Measurements from ENCODE around the gene KRTAP10-9. TPM values are rescaled to one million over a fixed set of nuclear protein-coding genes. Genes with fewer than 3 reads are reported as not detected.
"Not testable (repeated sequence)": the region's sequence is repeated elsewhere in the genome, so short reads cannot be mapped to it uniquely, and the experiment has no call there.

Gene KRTAP10-9
- polyA plus RNA-seq, 1 donor, result not detected

- Histone ChIP-seq H3K4me3 (ENCODE audit: low read length) (no peak overlapping the region), H3K27me3 (ENCODE audit: control insufficient read depth, insufficient read depth, low read length) (no peaks in the 10 kb centered on the region), H3K36me3 (ENCODE audit: control insufficient read depth, insufficient read depth, low read length) (no peaks in the 10 kb centered on the region), H3K27ac (ENCODE audit: low read length) (no peak overlapping the region), H3K4me1 (ENCODE audit: control insufficient read depth, insufficient read depth, low read length) (no peaks in the 10 kb centered on the region), H3K9me3 (ENCODE audit: control insufficient read depth, low read depth, low read length) (peaks cover 8% of the 10 kb centered on the region)
- no peak for DNase-seq
- 80% methylated on average over 1 of the region's 8 CpGs for WGBS (ENCODE audit: insufficient coverage, low lambda C conversion rate)
Measured at GRCh38 chr21:44615466-44615865, 11.4 kb upstream of the KRTAP10-9 start.

GRCh38 chr21:44615911-44616590, 10.8 kb upstream of the KRTAP10-9 start:
- no peak for DNase-seq
- Histone ChIP-seq H3K4me1 (ENCODE audit: control insufficient read depth, insufficient read depth, low read length) (no peaks in the 10 kb centered on the region), H3K27ac (ENCODE audit: low read length) (no peak overlapping the region), H3K27me3 (ENCODE audit: control insufficient read depth, insufficient read depth, low read length) (no peaks in the 10 kb centered on the region), H3K36me3 (ENCODE audit: control insufficient read depth, insufficient read depth, low read length) (no peaks in the 10 kb centered on the region), H3K4me3 (ENCODE audit: low read length) (no peak overlapping the region), H3K9me3 (ENCODE audit: control insufficient read depth, low read depth, low read length) (peaks cover 8% of the 10 kb centered on the region)
- no CpG with 5 or more reads among the region's 17 CpGs for WGBS (ENCODE audit: insufficient coverage, low lambda C conversion rate)

DNA sequence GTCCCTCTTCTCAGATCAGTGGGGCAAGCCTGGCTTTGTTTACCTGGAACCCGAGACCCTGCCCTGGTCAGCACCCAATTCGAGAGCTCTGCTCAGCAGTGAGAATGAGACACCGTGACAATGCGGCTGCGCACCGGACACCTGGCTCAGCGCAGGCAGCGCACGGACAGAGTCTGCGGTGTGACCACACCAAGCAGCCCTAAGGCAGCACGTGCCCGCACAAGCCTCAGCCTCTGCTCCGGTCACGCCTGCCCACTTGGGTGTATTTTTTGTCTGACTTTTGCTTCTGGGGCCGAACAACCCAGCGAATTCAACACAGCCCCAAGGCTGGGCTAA, 10.3 kb upstream of the KRTAP10-9 start:
- H3K27me3 ChIP-seq (ENCODE audit: control insufficient read depth, insufficient read depth, low read length), result no peaks in the 10 kb centered on the region
- H3K4me3 ChIP-seq (ENCODE audit: low read length), result no peak overlapping the region
- H3K27ac ChIP-seq (ENCODE audit: low read length), result no peak overlapping the region
- DNase-seq, result no peak
- no peaks in the 10 kb centered on the region for H3K4me1 ChIP-seq (ENCODE audit: control insufficient read depth, insufficient read depth, low read length)
- H3K36me3 ChIP-seq (ENCODE audit: control insufficient read depth, insufficient read depth, low read length), result no peaks in the 10 kb centered on the region
- WGBS (ENCODE audit: insufficient coverage, low lambda C conversion rate), result no CpG with 5 or more reads among the region's 16 CpGs
- peaks cover 8% of the 10 kb centered on the region for H3K9me3 ChIP-seq (ENCODE audit: control insufficient read depth, low read depth, low read length)

- no peaks in the 10 kb centered on the region for H3K27me3 ChIP-seq (ENCODE audit: control insufficient read depth, insufficient read depth, low read length)
- no peak overlapping the region for H3K4me3 ChIP-seq (ENCODE audit: low read length)
- no peak for DNase-seq
- no peak overlapping the region for H3K27ac ChIP-seq (ENCODE audit: low read length)
- no CpG with 5 or more reads among the region's 8 CpGs for WGBS (ENCODE audit: insufficient coverage, low lambda C conversion rate)
- H3K9me3 ChIP-seq (ENCODE audit: control insufficient read depth, low read depth, low read length), result peaks cover 5% of the 10 kb centered on the region
- no peaks in the 10 kb centered on the region for H3K36me3 ChIP-seq (ENCODE audit: control insufficient read depth, insufficient read depth, low read length)
- no peaks in the 10 kb centered on the region for H3K4me1 ChIP-seq (ENCODE audit: control insufficient read depth, insufficient read depth, low read length)
Measured at GRCh38 chr21:44617071-44617501, 9.8 kb upstream of the KRTAP10-9 start.

- WGBS (ENCODE audit: insufficient coverage, low lambda C conversion rate), result no CpG with 5 or more reads among the region's 4 CpGs
- DNase-seq, result no peak
- Histone ChIP-seq H3K4me3 (ENCODE audit: low read length) (no peak overlapping the region), H3K4me1 (ENCODE audit: control insufficient read depth, insufficient read depth, low read length) (no peaks in the 10 kb centered on the region), H3K27me3 (ENCODE audit: control insufficient read depth, insufficient read depth, low read length) (no peaks in the 10 kb centered on the region), H3K27ac (ENCODE audit: low read length) (no peak overlapping the region), H3K9me3 (ENCODE audit: control insufficient read depth, low read depth, low read length) (peaks cover 3% of the 10 kb centered on the region), H3K36me3 (ENCODE audit: control insufficient read depth, insufficient read depth, low read length) (no peaks in the 10 kb centered on the region)
Measured at GRCh38 chr21:44618504-44618903, 8.4 kb upstream of the KRTAP10-9 start.

- Histone ChIP-seq H3K27ac (ENCODE audit: low read length) (no peak overlapping the region), H3K4me1 (ENCODE audit: control insufficient read depth, insufficient read depth, low read length) (no peaks in the 10 kb centered on the region), H3K36me3 (ENCODE audit: control insufficient read depth, insufficient read depth, low read length) (no peaks in the 10 kb centered on the region), H3K4me3 (ENCODE audit: low read length) (no peak overlapping the region), H3K27me3 (ENCODE audit: control insufficient read depth, insufficient read depth, low read length) (no peaks in the 10 kb centered on the region), H3K9me3 (ENCODE audit: control insufficient read depth, low read depth, low read length) (peaks cover 3% of the 10 kb centered on the region)
- 100% methylated on average over 1 of the region's 3 CpGs for WGBS (ENCODE audit: insufficient coverage, low lambda C conversion rate)
- no peak for DNase-seq
Measured at GRCh38 chr21:44618909-44619308, 8.0 kb upstream of the KRTAP10-9 start.

DNA sequence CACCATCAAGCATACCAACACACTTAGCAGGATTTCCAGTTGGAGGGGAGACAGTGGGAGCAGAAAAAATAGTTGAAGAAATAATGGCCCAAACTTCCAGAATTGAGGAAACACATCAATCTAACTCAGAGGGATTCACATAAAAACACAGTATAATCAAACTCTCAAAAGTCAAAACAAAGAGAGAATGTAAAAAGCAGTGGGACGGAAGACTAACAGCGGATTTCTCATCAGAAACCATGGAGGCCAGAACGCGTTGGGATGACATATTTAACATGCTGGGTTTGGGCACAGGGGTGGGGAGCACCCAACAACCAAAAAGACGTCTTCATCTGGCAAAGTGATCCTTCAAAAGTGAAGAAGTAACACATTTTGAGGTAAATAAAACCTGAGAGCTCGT, 7.0 kb upstream of the KRTAP10-9 start:
- peaks cover 3% of the 10 kb centered on the region for H3K9me3 ChIP-seq (ENCODE audit: control insufficient read depth, low read depth, low read length)
- H3K27ac ChIP-seq (ENCODE audit: low read length), result no peak overlapping the region
- DNase-seq, result no peak
- H3K4me1 ChIP-seq (ENCODE audit: control insufficient read depth, insufficient read depth, low read length), result no peaks in the 10 kb centered on the region
- H3K27me3 ChIP-seq (ENCODE audit: control insufficient read depth, insufficient read depth, low read length), result no peaks in the 10 kb centered on the region
- no peaks in the 10 kb centered on the region for H3K36me3 ChIP-seq (ENCODE audit: control insufficient read depth, insufficient read depth, low read length)
- WGBS (ENCODE audit: insufficient coverage, low lambda C conversion rate), result 66% methylated on average over 2 of the region's 6 CpGs
- H3K4me3 ChIP-seq (ENCODE audit: low read length), result no peak overlapping the region

GRCh38 chr21:44623575-44623974, 3.3 kb upstream of the KRTAP10-9 start:
- Histone ChIP-seq H3K36me3 (ENCODE audit: control insufficient read depth, insufficient read depth, low read length) (no peaks in the 10 kb centered on the region), H3K27me3 (ENCODE audit: control insufficient read depth, insufficient read depth, low read length) (peaks cover 4% of the 10 kb centered on the region), H3K27ac (ENCODE audit: low read length) (no peak overlapping the region), H3K4me3 (ENCODE audit: low read length) (no peak overlapping the region), H3K4me1 (ENCODE audit: control insufficient read depth, insufficient read depth, low read length) (no peaks in the 10 kb centered on the region), H3K9me3 (ENCODE audit: control insufficient read depth, low read depth, low read length) (peaks cover 3% of the 10 kb centered on the region)
- no peak for DNase-seq

- no peak overlapping the region for H3K4me3 ChIP-seq (ENCODE audit: low read length)
- H3K27me3 ChIP-seq (ENCODE audit: control insufficient read depth, insufficient read depth, low read length), result peaks cover 4% of the 10 kb centered on the region
- H3K4me1 ChIP-seq (ENCODE audit: control insufficient read depth, insufficient read depth, low read length), result no peaks in the 10 kb centered on the region
- no peak overlapping the region for H3K27ac ChIP-seq (ENCODE audit: low read length)
- H3K9me3 ChIP-seq (ENCODE audit: control insufficient read depth, low read depth, low read length), result peaks cover 7% of the 10 kb centered on the region
- no peak for DNase-seq
- WGBS (ENCODE audit: insufficient coverage, low lambda C conversion rate), result 97% methylated on average over 5 of the region's 7 CpGs
- H3K36me3 ChIP-seq (ENCODE audit: control insufficient read depth, insufficient read depth, low read length), result no peaks in the 10 kb centered on the region
Measured at GRCh38 chr21:44625756-44626155, 1.1 kb upstream of the KRTAP10-9 start.

DNA sequence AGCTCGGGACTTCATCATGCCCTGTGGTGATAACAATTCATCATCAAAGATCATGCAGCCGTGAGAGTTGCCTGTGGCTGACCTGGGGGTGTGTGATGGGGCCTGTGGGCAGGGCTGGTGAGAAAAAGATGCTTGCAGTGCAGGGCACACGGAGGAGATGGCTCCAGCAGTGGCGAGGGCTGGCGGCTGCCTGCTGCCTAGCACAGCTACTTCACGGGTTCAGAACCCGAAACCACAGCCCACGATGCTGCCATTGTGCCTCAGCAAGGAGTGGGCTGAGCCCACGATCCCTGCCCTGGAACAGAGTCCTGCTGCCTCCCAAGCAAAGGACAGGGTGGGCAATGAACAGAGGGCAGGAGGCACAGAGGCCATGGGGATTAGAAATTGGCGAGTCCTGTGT, 631 bp upstream of the KRTAP10-9 start:
- H3K4me3 ChIP-seq (ENCODE audit: low read length), result no peak overlapping the region
- WGBS (ENCODE audit: insufficient coverage, low lambda C conversion rate), result no CpG with 5 or more reads among the region's 10 CpGs
- H3K9me3 ChIP-seq (ENCODE audit: control insufficient read depth, low read depth, low read length), result peaks cover 9% of the 10 kb centered on the region
- H3K36me3 ChIP-seq (ENCODE audit: control insufficient read depth, insufficient read depth, low read length), result no peaks in the 10 kb centered on the region
- H3K4me1 ChIP-seq (ENCODE audit: control insufficient read depth, insufficient read depth, low read length), result no peaks in the 10 kb centered on the region
- H3K27me3 ChIP-seq (ENCODE audit: control insufficient read depth, insufficient read depth, low read length), result peaks cover 4% of the 10 kb centered on the region
- DNase-seq, result no peak
- H3K27ac ChIP-seq (ENCODE audit: low read length), result no peak overlapping the region

DNA sequence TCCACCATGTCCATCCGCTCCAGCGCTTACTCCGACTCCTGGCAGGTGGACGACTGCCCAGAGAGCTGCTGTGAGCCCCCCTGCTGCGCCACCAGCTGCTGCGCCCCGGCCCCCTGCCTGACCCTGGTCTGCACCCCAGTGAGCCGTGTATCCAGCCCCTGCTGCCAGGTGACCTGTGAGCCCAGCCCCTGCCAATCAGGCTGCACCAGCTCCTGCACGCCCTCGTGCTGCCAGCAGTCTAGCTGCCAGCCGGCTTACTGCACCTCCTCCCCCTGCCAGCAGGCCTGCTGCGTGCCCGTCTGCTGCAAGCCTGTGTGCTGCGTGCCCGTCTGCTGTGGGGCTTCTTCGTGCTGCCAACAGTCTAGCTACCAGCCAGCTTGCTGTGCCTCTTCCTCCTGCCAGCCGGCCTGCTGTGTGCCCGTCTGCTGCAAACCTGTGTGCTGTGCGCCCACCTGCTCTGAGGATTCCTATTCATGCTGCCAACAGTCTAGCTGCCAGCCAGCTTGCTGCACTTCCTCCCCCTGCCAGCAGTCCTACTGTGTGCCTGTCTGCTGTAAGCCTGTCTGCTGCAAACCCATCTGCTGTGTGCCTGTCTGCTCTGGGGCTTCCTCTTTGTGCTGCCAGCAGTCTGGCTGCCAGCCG, 409 bp downstream of the KRTAP10-9 start:
- no CpG with 5 or more reads among the region's 20 CpGs for WGBS (ENCODE audit: insufficient coverage, low lambda C conversion rate)
- H3K27me3 ChIP-seq (ENCODE audit: control insufficient read depth, insufficient read depth, low read length); DNase-seq; H3K27ac ChIP-seq (ENCODE audit: low read length); H3K4me3 ChIP-seq (ENCODE audit: low read length); H3K4me1 ChIP-seq (ENCODE audit: control insufficient read depth, insufficient read depth, low read length); H3K36me3 ChIP-seq (ENCODE audit: control insufficient read depth, insufficient read depth, low read length): not testable (repeated sequence)
- H3K9me3 ChIP-seq (ENCODE audit: control insufficient read depth, low read depth, low read length), result peaks cover 15% of the 10 kb centered on the region

Data from large intestine (tissue), 3 donors.